ENCODE data around the gene SLC8B1. TPM values are rescaled to one million over a fixed set of nuclear protein-coding genes. Genes with fewer than 3 reads are reported as not detected.

SLC8B1 gene
- total RNA-seq, 1 donor from 2014 or later = 23.2 TPM

- DNase-seq (ENCODE audit: low spot score) (no peak), ATAC-seq (peak; percentile 7)
These were observed 38.2 kb downstream of the SLC8B1 start for GRCh38 chr12:113296557-113297213.

- DNase-seq (ENCODE audit: low spot score) (no peak), ATAC-seq (no peak)
These were observed 38.9 kb downstream of the SLC8B1 start for GRCh38 chr12:113295886-113296556.

- ATAC-seq = no peak
- no peak for DNase-seq (ENCODE audit: low spot score)
These were observed 41.8 kb downstream of the SLC8B1 start for GRCh38 chr12:113293100-113293499.

GRCh38 chr12:113292547-113292946 lies 42.4 kb downstream of the SLC8B1 start:
- no peak for DNase-seq (ENCODE audit: low spot score)
- ATAC-seq = no peak

GRCh38 chr12:113292091-113292490 lies 42.8 kb downstream of the SLC8B1 start:
- no peak for ATAC-seq

GRCh38 chr12:113291586-113291985 lies 43.3 kb downstream of the SLC8B1 start:
- DNase-seq (ENCODE audit: low spot score) (no peak), ATAC-seq (no peak)

More at GRCh38 chr12:113292091-113292490, 42.8 kb downstream of the SLC8B1 start:
- DNase-seq (ENCODE audit: low spot score) = no peak

- no peak for ATAC-seq
- DNase-seq (ENCODE audit: low spot score) = no peak
These were observed 44.4 kb downstream of the SLC8B1 start for GRCh38 chr12:113290506-113290905.

GRCh38 chr12:113289361-113289760 lies 45.5 kb downstream of the SLC8B1 start:
- ATAC-seq = no peak
- no peak for DNase-seq (ENCODE audit: low spot score)

- DNase-seq (ENCODE audit: low spot score) = no peak
- ATAC-seq = no peak
These were observed 47.0 kb downstream of the SLC8B1 start for GRCh38 chr12:113287899-113288282.

- DNase-seq (ENCODE audit: low spot score) = no peak
- ATAC-seq = no peak
These were observed 47.6 kb downstream of the SLC8B1 start for GRCh38 chr12:113287146-113287898.

- DNase-seq (ENCODE audit: low spot score) (no peak), ATAC-seq (no peak)
These were observed 48.2 kb downstream of the SLC8B1 start for GRCh38 chr12:113286712-113287111.

- DNase-seq (ENCODE audit: low spot score) (no peak), ATAC-seq (no peak)
These were observed 49.0 kb downstream of the SLC8B1 start for GRCh38 chr12:113285679-113286610.

- DNase-seq (ENCODE audit: low spot score) (no peak), ATAC-seq (no peak)
These were observed 50.2 kb downstream of the SLC8B1 start for GRCh38 chr12:113284751-113285150.

- ATAC-seq (no peak), DNase-seq (ENCODE audit: low spot score) (no peak)
These were observed 56.3 kb downstream of the SLC8B1 start for GRCh38 chr12:113278633-113279032.

GRCh38 chr12:113278141-113278540 lies 56.8 kb downstream of the SLC8B1 start:
- DNase-seq (ENCODE audit: low spot score) (no peak), ATAC-seq (no peak)

- DNase-seq (ENCODE audit: low spot score) (no peak), ATAC-seq (no peak)
These were observed 57.4 kb downstream of the SLC8B1 start for GRCh38 chr12:113277511-113277910.

- DNase-seq (ENCODE audit: low spot score) = no peak
- ATAC-seq = no peak
These were observed 57.9 kb downstream of the SLC8B1 start for GRCh38 chr12:113276946-113277500.

GRCh38 chr12:113276306-113276705 lies 58.6 kb downstream of the SLC8B1 start:
- DNase-seq (ENCODE audit: low spot score) (no peak), ATAC-seq (no peak)

GRCh38 chr12:113274848-113275247 lies 60.1 kb downstream of the SLC8B1 start:
- ATAC-seq = no peak
- DNase-seq (ENCODE audit: low spot score) = no peak

GRCh38 chr12:113273053-113273725 lies 61.7 kb downstream of the SLC8B1 start:
- DNase-seq (ENCODE audit: low spot score) (no peak), ATAC-seq (no peak)

All from left lobe of liver (tissue), 2 donors.